HG02642 (cell line): ENCODE data around the gene INHBE.
"Not testable (repeated sequence)": the region's sequence is repeated elsewhere in the genome, so short reads cannot be mapped to it uniquely, and the experiment has no call there.

Source experiments
- ATAC-seq: cut with Tn5 transposase; IDR thresholded peaks from one replicate; pipeline ENCODE4 v1.9.1; 2021; ENCODE audit warnings: mild to moderate bottlenecking; ENCODE audit not compliant: unreplicated experiment, poor library complexity

The INHBE gene

GRCh38 chr12:57491393-57492280, 36.5 kb downstream of the INHBE start:
- no peak for ATAC-seq

GRCh38 chr12:57495051-57495701, 40.1 kb downstream of the INHBE start:
- ATAC-seq: not testable (repeated sequence)

GRCh38 chr12:57496822-57497221, 41.7 kb downstream of the INHBE start:
- no peak for ATAC-seq

- ATAC-seq: no peak
Measured at GRCh38 chr12:57497223-57498131, 42.4 kb downstream of the INHBE start.

- no peak for ATAC-seq
Measured at GRCh38 chr12:57498132-57498502, 43.0 kb downstream of the INHBE start.

GRCh38 chr12:57498571-57498970, 43.5 kb downstream of the INHBE start:
- no peak for ATAC-seq

GRCh38 chr12:57500213-57500612, 45.1 kb downstream of the INHBE start:
- ATAC-seq: no peak

- not testable (repeated sequence) for ATAC-seq
Measured at GRCh38 chr12:57502311-57502969, 47.3 kb downstream of the INHBE start.

- not testable (repeated sequence) for ATAC-seq
Measured at GRCh38 chr12:57506541-57506940, 51.4 kb downstream of the INHBE start.
